Vagina (tissue), 2 donors: ENCODE measurements around the gene MAP3K14.

ENCODE experiments used
- CTCF ChIP-seq, 3 experiments: fragments of 450-650 bp in 2 of 3; fragments of 200-600 bp in 1 of 3; sonication (generic) in 1 of 3; IDR thresholded peaks; one replicate each; pipeline ENCODE4 v1.5.1; 2017 to 2019; ENCODE audit warnings: antibody characterized with exemption in 3 of 3, mild to moderate bottlenecking in 2 of 3, moderate library complexity in 2 of 3
- POLR2AphosphoS5 ChIP-seq, 2 donors: sonication (generic); formaldehyde crosslinking; IDR thresholded peaks; one replicate each; pipeline ENCODE4 v1.9.0; 2017; ENCODE audit warnings: antibody characterized with exemption in 2 of 2, mild to moderate bottlenecking in 2 of 2, low read depth in 1 of 2; ENCODE audit not compliant: insufficient read depth in 1 of 2

GRCh38 chr17:45351831-45352230 is 35.0 kb upstream of the MAP3K14 start:
- TF ChIP-seq POLR2AphosphoS5 (IDR thresholded peaks at IDR 0.05; ENCODE audit: insufficient read depth in 1 of 2, low read depth in 1 of 2), result no peak
- no peak for TF ChIP-seq CTCF (IDR thresholded peaks at IDR 0.05)
